GM12801 (cell line): ENCODE results near the gene AVPR1B.

ENCODE experiments used
- TF ChIP-seq, protein P1 (sequence below): IDR thresholded peaks from one replicate; pipeline ENCODE4 v1.5.1; 2011; ENCODE audit warnings: control low read depth; ENCODE audit not compliant: insufficient read length; ENCODE audit errors: extremely low read depth

Gene AVPR1B

GRCh38 chr1:206065547-206066145 lies 51.5 kb downstream of the AVPR1B start:
- TF ChIP-seq, protein P1, sequence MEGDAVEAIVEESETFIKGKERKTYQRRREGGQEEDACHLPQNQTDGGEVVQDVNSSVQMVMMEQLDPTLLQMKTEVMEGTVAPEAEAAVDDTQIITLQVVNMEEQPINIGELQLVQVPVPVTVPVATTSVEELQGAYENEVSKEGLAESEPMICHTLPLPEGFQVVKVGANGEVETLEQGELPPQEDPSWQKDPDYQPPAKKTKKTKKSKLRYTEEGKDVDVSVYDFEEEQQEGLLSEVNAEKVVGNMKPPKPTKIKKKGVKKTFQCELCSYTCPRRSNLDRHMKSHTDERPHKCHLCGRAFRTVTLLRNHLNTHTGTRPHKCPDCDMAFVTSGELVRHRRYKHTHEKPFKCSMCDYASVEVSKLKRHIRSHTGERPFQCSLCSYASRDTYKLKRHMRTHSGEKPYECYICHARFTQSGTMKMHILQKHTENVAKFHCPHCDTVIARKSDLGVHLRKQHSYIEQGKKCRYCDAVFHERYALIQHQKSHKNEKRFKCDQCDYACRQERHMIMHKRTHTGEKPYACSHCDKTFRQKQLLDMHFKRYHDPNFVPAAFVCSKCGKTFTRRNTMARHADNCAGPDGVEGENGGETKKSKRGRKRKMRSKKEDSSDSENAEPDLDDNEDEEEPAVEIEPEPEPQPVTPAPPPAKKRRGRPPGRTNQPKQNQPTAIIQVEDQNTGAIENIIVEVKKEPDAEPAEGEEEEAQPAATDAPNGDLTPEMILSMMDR, result no peak

GRCh38 chr1:206062464-206062863 lies 54.7 kb downstream of the AVPR1B start:
- TF ChIP-seq, protein P1, result no peak

- TF ChIP-seq, protein P1, result no peak
Observed at GRCh38 chr1:206060844-206061243, 56.3 kb downstream of the AVPR1B start.
